Measurements from ENCODE around the gene MEF2A. TPM values are rescaled to one million over a fixed set of nuclear protein-coding genes. Genes with fewer than 3 reads are reported as not detected.

MEF2A gene
- total RNA-seq, 4 donors from 2014 or later = 16.9 to 47.5 (median 24.3) TPM

- WGBS, 2 donors = 92 to 100% methylated on average over 6 to 10 of the region's 10 CpGs
- H3K36me3 ChIP-seq = no peaks in the 10 kb centered on the region
- no peaks in the 10 kb centered on the region for H3K9me3 ChIP-seq
- H3K4me3 ChIP-seq = no peak overlapping the region
- intact Hi-C loops (cut with DNase I) = loop anchor here (10.0 kb wide), 1 partner anchor 117 kb away; no protein-coding TSS in a partner anchor
- no peaks in the 10 kb centered on the region for H3K27me3 ChIP-seq
- H3K4me1 ChIP-seq = peaks cover 7 to 19% (median 13%) of the 10 kb centered on the region in 3 donors
- no peak for TF ChIP-seq CTCF (IDR thresholded peaks at IDR 0.05)
- no peak for TF ChIP-seq POLR2A (IDR thresholded peaks at IDR 0.05)
- no peak for DNase-seq
- no peak overlapping the region for H3K27ac ChIP-seq
These were observed 4.1 kb upstream of the MEF2A start for GRCh38 chr15:99561476-99562230.

GRCh38 chr15:99562238-99562637 is 3.5 kb upstream of the MEF2A start:
- WGBS, 2 donors = 76 to 85% methylated on average over 2 of the region's 2 CpGs
- H3K4me3 ChIP-seq = no peak overlapping the region
- H3K27ac ChIP-seq = no peak overlapping the region
- no peaks in the 10 kb centered on the region for H3K36me3 ChIP-seq
- no peaks in the 10 kb centered on the region for H3K27me3 ChIP-seq
- no peaks in the 10 kb centered on the region for H3K9me3 ChIP-seq
- intact Hi-C loops (cut with DNase I) = loop anchor here (10.0 kb wide), 1 partner anchor 117 kb away; no protein-coding TSS in a partner anchor
- peaks cover 7 to 20% (median 13%) of the 10 kb centered on the region in 3 donors for H3K4me1 ChIP-seq
- DNase-seq = no peak
- no peak for TF ChIP-seq POLR2A (IDR thresholded peaks at IDR 0.05)
- TF ChIP-seq CTCF (IDR thresholded peaks at IDR 0.05) = no peak

GRCh38 chr15:99564221-99565048 is 1.3 kb upstream of the MEF2A start:
- H3K4me3 ChIP-seq = peak overlapping the region; percentile 64 to 96 (median 82)

GRCh38 chr15:99565049-99565298 is 810 bp upstream of the MEF2A start:
- Histone ChIP-seq H3K4me3 (peak overlapping the region; percentile 64 to 96 (median 82)), H3K36me3 (no peaks in the 10 kb centered on the region), H3K4me1 (peaks cover 7 to 43% (median 13%) of the 10 kb centered on the region in 3 donors), H3K9me3 (no peaks in the 10 kb centered on the region), H3K27ac (peak overlapping the region; percentile 96 to 99 (median 98)), H3K27me3 (no peaks in the 10 kb centered on the region)
- TF ChIP-seq CTCF (IDR thresholded peaks at IDR 0.05) = no peak
- TF ChIP-seq POLR2A (IDR thresholded peaks at IDR 0.05) = peak in 1 of 4 donors; percentile 18
- intact Hi-C loops (cut with DNase I) = loop anchor here (10.0 kb wide), 1 partner anchor 120 kb away; no protein-coding TSS in a partner anchor
- DNase-seq = no peak
- 20% methylated on average over 6 of the region's 22 CpGs; no CpG with 5 or more reads in 1 of the 2 donors for WGBS, 2 donors

More at GRCh38 chr15:99564221-99565048, 1.3 kb upstream of the MEF2A start:
- Histone ChIP-seq H3K36me3 (no peaks in the 10 kb centered on the region), H3K4me1 (peaks cover 7 to 42% (median 13%) of the 10 kb centered on the region in 3 donors), H3K27ac (peak overlapping the region; percentile 96 to 99 (median 98)), H3K9me3 (no peaks in the 10 kb centered on the region), H3K27me3 (no peaks in the 10 kb centered on the region)
- intact Hi-C loops (cut with DNase I) = loop anchor here (10.0 kb wide), 1 partner anchor 120 kb away; no protein-coding TSS in a partner anchor
- TF ChIP-seq POLR2A (IDR thresholded peaks at IDR 0.05) (no peak), CTCF (IDR thresholded peaks at IDR 0.05) (no peak)
- no peak for DNase-seq
- WGBS, 2 donors = 19 to 37% methylated on average over 5 to 11 of the region's 11 CpGs
